ENCODE results near the gene LGI4.
"Not testable (repeated sequence)": the region's sequence is repeated elsewhere in the genome, so short reads cannot be mapped to it uniquely, and the experiment has no call there.

LGI4 gene

DNA sequence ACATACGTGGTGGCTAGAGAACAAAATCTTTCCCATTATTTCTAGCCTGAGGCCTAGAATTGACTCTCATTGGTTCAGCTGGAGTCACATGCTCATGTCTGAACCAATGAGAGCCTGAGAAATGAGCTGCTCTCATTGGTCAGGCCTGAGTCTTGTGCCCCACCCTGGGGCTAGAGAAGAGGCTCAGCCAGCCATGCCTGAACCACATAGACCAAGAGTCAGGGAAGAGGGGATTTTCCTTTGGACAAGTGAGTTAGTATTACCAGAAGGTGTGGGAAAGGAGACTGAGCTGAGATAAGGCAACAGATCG lies 26.5 kb upstream of the LGI4 start:
- in situ Hi-C loops (cut with MboI; ENCODE audit: low sequenced_read_pairs) = no loop called here

DNA sequence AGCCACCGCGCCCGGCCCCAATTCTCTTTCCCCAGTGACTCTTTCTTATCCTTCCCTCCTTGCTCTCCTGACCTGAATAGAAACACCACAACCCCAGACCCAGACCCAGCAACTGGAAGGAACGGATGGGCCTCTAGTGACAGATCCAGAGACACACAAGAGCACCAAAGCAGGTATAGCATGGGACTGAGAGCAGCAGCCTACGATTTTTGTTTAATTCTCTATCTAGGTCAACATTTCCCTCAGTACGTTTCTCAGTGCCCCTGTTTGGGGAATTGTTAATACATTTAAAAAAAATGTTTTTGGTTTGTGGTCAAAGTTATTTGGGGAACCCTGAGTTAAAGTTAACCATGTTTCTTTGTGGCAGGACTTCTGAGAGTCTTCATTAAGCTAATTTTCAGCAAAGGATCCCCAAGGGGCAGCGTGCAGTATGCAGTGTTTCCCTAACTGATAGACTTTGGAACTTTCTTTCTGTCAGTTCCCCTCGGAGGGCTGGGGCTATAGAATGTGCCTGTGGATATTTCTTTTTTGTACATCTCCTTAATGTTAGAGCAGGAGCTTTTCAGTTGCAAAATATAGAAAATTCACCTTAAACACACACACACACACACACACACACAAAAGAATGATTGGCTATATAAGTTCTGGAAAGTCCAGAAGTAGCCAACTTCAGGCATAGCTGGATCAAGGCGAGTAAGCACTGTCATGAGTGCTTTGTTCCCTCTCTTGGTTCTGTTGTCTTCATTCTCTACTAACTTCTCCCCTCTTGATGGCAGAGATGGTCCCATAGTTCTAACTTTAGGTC lies 26.0 kb upstream of the LGI4 start:
- in situ Hi-C loops (cut with MboI; ENCODE audit: low sequenced_read_pairs) = no loop called here

DNA sequence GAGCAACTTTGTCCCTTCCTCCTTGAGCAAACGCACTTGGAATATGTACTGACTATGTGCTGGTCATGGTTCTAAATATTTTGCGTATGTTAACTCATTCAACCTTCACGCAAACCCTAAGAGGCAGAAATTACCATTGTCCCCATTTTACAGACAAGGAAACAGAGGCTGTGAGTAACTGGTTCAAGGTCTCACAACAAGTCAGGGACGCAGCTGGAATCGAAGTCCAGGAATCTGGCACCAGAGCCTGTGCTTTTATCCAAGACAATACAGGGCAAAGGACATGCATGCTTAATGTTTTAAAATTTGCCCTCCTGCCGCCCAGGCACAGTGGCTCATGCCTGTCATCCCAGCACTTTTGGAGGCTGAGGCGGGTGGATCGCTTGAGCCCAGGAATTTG lies 24.7 kb upstream of the LGI4 start:
- in situ Hi-C loops (cut with MboI; ENCODE audit: low sequenced_read_pairs) = no loop called here

DNA sequence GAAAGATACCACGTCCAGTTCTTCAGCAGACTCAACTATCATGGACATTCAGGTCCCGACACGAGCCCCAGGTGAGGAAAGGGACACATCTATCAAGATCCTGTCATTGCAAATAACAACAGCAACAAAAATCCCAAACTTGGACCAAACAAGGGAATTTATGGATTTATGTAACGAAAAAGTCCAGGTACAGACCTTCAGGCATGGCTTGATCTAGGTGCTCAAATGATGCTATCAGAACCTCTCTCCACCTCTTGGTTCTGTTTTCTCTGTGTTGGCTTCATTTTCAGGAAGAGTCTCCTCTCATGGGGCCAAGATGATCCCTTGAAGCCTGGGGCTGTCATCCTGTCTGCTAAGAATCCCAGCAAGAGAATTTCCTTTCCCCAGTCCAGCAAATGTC lies 22.6 kb upstream of the LGI4 start:
- in situ Hi-C loops (cut with MboI; ENCODE audit: low sequenced_read_pairs) = no loop called here

DNA sequence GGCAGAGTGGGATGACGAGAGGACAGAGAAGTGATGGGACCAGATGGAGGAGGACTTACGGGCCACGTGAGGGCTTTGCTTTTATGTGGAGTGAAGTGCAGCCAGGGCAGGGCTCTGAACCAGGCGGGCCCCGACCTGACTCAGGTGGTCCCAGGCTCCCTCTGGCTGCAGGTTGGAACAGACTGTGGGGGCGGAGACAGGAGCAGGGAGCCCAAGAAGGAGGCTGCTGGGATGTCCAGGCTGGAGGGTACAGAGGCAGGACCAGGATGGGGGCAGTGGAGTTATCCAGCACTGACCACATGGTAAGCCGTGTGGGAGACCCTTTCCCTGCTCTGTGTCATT lies 21.8 kb upstream of the LGI4 start:
- in situ Hi-C loops (cut with MboI; ENCODE audit: low sequenced_read_pairs) = no loop called here

DNA sequence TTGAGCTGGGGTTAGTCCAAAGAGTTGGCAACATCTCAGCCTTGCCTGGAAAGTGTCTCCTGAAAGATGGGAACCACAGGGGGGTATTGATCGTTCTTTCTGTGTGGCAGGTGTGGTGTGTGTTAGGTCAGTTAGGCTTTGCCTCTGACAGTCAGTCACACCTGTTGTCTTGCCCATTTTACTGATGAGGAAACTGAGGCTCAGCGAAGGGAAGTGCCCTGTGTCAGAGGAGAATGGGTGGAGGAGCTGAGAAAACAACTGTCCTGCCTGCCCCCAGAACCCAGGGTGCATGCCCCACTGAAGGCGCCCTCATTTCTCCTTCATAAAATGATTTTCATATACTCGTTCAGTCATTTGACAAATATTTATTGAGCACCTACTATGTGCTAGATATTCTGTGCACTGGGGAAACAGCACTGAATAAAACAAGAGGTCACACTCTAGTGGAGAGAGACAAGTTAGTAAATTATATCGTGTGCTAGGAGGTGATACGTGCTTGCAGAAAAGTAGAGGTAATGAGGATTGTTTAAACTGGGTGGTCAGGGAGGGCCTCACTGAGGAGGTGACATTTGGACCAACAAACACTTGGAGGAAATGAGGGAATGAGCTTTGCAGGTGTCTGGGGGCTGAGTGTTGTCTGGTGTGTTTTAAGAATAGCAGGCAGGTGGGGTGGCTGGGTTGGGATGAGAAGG lies 21.3 kb upstream of the LGI4 start:
- in situ Hi-C loops (cut with MboI; ENCODE audit: low sequenced_read_pairs) = no loop called here

DNA sequence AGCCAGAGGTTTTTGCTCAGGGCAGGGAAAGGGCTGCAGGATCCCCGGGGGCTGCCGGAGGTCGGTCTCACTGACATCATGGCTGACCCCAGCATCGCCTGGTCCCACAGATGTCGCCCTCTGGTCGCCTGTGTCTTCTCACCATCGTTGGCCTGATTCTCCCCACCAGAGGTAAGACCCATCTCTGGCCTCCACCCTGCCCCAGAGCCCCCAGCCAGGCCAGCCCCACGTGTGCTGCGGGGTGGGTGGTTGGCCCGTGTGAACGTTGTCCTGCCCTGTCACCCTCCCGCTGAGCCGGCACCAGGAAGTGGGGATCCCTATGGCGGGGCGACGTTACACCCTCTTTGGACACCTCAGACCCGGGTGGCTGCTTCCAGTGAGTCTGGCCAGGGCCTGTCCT lies 20.6 kb upstream of the LGI4 start:
- in situ Hi-C loops (cut with MboI; ENCODE audit: low sequenced_read_pairs) = no loop called here

DNA sequence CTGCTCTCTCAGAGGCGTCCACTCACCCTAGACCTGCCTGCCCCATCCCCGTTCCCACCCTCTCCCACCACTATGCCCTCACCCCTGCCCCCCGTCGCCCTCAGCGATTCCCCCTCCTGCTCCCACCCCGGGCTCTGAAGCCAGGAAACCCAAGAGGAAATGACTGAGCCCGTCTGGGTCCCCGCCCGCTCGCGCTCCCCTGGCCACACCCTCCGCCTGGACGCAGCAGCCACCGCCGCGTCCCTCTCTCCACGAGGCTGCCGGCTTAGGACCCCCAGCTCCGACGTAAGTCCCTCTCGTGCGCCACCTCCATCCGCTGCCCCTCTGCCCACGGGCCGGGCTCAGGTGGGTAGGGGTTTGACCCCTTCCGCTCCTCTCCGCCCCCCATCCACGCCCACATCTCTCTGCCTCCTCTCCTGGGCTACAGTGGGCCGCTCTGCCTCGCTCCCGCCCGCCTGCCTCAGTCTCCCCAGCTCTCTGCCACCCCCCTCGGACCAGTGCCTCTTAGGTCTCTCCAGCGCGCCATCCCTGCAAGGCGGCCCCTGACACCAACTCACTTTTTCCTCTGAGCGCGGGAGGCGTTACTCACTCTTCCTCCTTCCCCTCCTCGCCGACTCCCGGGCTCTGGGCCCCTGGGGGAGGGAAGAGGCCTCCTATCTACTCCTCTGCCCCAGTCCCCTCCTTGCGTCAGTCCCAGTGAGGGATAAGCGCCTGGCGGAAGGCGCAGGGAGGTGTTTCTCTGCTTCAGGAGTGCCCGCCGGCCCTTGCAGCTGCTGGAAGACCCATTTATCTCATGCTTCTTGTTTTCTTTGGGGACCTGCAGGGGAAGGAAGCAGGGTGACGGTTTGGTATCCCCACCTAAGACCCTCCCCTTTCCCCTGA lies 19.9 kb upstream of the LGI4 start, which contains the start of gene FXYD5:
TSS of gene FXYD5 (plus strand) at position 211 of the 882 bp plus-strand sequence. CDS start 816 bp downstream, outside the sequence.
- in situ Hi-C loops (cut with MboI; ENCODE audit: low sequenced_read_pairs) = no loop called here

DNA sequence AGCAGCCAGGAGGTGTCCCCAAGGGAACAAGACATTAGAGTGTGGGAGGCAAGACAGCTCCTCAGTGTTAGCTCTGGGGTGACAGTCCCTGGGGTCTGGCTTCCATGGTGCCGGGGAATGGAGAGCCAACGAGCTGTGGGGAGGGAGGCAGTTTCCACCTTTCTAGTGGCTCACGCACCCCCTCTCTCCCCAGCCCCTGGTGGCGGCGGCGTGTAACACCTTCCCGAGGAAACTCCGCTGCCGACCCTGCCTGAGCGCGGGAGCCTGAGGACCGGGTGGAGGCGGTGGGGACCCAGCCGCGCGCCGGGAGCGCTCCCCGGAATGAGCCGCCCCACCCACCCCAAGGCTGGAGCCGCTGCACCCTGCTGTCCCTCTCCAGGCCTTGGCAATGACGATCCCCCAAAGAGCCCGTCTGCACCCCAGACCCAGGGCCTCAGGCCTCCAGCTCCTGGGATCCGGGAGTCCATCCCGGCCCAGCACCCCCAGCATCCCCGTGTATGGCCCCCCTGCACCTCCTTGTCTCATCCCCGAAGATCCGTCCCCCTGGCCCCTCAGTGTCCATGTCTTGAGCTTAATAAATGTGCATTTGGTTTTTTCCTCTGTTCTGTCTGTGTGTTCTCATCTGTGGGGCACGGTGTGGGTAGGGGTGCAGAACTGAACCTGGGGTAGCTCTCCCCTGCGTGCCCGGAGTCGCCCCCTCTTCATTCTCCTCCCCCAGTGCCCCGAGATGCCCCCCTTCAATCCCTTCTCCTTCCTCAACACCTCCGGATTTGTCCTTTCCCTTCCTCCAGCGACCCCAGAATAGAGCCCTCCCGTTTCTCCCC lies 19.1 kb upstream of the LGI4 start:
- in situ Hi-C loops (cut with MboI; ENCODE audit: low sequenced_read_pairs) = no loop called here

DNA sequence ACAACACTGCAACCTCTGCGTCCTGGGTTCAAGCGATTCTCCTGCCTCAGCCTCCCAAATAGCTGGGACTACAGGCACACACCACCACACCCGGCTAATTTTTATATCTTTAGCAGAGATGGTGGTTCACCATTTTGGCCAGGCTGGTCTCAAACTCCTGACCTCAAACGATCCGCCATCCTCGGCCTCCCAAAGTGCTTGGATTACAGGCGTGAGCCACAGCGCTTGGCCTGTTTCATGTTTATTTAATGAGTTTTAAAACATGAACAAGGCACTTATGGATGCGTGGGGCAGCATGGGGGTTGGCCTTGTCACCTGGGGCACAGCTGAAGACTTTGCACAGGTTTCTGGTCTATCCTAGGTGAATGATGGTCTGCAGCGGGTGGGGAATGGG lies 18.3 kb upstream of the LGI4 start:
- in situ Hi-C loops (cut with MboI; ENCODE audit: low sequenced_read_pairs) = not testable (repeated sequence)

DNA sequence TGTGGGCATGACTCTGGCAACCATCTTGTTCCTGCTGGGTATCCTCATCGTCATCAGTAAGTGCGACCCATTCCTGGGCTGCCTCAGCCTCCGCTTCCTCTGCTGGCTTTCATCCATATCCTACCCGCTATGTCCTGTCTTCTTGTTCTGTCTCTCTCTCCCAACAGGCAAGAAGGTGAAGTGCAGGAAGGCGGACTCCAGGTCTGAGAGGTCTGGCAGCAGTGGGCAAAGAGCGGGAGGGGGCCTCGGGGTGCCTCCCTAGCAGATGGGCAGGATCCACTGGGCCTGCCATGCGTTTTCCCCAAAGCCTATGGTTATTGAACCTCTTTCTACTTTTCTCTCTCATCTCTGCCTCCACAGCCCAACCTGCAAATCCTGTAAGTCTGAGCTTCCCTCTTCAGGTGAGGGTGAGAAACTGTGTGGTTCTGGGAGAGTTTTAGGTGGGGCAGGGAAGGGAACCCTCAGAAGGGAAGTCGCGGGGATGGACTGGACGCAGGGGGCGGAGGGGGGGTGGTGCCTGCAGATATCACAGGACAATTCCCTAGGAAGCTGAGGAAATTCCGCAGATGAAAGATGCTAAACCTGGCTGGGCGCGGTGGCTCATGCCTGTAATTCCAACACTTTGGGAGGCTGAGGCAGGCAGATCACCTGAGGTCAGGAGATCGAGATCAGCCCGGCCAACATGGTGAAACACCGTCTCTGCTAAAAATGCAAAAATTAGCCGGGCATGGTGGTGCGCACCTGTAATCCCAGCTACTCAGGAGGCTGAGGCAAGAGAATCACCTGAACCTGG lies 16.6 kb upstream of the LGI4 start:
- in situ Hi-C loops (cut with MboI; ENCODE audit: low sequenced_read_pairs) = no loop called here

DNA sequence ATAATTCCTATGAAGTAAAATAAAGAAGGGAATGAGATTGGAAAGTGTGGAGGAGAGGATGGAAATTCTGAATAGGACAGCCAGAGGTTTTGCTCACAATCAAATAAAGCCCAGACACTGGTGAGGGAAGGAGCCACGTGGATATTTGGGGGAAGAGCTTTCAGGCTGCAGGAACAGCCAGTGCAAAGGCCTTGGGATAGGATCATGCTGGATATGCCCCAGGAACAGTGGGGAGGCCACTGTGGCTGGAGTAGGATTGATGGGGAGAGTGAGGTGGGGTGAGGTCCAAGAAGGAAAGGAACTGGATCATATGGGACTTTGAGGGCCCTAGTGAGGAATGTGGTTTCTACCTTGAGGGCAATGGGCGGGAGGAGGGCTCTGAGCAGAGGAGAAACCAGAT lies 15.6 kb upstream of the LGI4 start:
- in situ Hi-C loops (cut with MboI; ENCODE audit: low sequenced_read_pairs) = no loop called here

DNA sequence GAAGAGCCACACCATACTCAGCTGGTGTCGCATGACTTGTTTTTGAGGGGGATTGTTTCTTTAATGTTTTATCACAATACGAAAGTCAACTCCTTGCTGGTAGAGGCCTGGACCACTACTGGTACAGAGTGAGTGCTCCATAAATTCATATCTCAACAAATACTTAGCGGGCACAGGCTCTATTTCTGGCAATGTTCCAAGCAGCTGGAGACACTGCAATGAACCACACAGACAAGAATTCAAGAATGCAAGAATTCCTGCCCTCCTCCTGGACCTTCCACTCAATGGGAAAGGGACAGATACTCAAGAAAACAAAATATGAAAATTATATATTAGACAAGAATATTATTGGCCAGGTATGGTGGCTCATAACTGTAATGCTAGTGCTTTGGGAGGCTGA lies 14.6 kb upstream of the LGI4 start:
- in situ Hi-C loops (cut with MboI; ENCODE audit: low sequenced_read_pairs) = no loop called here

DNA sequence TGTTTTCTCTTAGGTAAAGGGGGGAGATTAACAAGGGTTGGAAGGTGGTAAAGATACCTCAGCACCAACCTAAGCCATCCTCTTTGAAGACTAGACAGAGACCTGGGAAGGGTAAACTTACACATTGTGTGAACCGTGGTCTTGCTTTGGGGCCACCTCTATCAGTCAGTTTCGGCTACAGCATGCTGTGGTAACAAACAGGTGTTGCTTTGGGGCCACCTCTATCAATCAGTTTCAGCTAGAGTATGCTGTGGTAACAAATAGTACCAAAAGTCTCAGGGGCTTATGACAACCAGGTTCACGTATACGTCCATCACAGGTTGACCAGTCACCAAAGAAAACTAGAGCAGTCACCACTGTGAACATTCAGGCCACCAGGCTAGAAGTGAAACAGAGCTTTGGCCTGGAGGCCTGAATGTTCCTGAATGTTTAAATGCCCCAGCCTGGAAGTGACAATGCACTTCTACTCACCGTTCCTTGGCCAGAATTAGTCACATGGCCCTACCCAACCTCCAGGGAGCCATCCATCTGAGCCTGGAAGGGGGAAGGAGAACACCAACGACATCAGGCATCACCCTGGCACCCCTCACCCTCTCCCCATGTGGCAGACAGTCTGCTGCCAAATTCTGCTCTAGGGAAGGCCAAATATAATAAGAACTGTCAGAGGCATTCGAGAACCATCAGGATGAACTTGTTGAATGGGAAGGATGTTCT lies 12.0 kb upstream of the LGI4 start:
- in situ Hi-C loops (cut with MboI; ENCODE audit: low sequenced_read_pairs) = no loop called here

DNA sequence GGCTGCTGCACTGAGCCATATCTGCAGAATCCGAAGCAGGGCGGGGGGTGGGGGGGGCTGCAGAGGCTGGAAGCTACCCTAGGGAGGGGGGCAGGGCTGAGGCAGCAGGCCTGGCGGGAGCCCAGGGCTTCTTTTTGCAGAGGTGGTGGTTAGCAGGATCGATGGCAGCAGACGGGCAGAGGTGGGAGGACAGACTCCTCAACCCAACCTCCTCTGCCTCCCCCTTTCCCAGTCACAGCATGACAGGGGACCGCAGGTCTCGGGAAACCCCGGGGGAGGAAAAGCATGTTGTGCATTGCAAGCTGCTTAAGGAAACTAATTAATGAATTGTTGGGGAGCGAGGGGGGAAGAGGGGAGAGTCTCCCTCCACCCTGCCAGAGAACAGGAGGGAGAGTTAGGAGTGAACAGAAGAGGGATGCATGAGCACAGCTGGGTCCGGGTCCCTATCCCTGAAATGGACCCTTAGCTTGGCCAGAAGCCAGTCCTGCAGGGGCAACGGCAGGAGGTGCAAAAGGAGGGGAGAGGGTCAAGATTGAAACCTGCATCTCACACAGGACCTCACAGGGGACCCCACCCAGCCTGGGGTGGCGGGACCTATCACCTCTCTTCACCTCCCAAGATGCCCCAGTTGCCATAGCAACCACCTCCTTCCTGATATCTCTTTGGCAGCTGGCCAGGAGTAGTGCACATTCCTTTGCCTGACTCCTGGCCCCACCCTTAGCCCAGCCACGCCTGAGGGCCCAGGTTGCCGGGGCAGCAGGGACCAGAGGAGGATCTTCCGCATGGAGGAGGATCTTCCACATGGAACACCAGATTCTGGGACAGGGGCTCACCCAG lies 10.0 kb upstream of the LGI4 start:
- in situ Hi-C loops (cut with MboI; ENCODE audit: low sequenced_read_pairs) = no loop called here

DNA sequence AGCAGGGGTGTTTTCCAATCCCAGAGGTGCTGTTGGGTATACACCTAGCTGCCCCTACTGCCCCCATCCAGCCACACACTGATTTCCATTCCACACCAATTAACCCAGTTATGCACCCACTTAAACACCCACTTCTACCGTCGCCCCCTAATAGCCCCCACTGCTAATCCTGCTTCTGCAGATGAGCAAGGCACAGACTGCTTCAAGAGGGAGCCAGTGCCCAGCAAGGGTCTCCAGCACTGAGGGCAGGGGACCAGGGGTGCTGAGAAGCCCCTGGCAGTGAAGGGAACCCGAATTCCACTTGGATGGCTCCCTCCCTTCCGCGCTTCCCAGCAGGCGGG lies 9.4 kb upstream of the LGI4 start:
- in situ Hi-C loops (cut with MboI; ENCODE audit: low sequenced_read_pairs) = no loop called here

DNA sequence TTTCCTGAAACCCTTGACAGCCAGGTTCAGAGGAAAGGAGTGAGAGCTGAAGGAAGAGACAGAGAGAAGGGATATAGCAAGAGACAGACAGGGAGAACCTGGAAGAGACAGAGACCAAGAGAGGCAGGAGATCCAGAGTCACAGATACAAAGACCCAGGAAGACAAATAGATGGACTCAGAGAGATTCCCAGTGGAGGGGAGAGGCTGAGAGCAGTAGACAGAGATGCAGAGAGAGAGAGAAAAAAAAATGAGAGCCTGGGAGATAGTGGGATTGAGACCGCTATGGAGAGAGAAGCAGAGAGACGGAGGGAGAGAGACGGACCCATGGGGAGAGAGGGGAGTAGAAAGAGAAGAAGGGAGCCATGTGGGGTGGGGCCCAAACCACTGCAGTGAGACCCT lies 9.0 kb upstream of the LGI4 start:
- in situ Hi-C loops (cut with MboI; ENCODE audit: low sequenced_read_pairs) = no loop called here

DNA sequence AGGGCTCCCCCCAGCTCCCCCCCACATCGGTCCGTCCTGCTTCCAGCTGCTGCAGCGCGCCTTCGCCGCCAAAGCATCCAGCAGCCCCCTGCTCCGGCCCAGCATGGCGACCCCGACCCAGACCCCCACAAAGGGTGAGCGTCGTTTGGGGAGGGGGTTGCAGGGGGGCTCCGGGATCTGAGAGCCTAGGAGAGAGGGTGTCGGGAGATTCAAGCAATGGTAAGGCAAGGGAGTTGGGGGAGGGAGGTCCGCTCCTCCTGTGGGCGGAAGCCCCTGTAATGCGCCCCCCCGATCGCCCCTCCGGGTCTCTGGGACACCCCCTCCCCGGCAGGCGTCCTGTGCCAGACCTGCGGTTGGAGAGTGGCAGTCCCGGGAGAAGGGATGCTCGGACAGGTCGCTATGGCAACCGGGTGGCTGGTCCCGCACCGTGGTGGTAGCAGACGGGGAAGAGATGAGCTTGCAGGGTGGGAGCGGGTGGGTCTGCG lies 8.4 kb upstream of the LGI4 start, which contains the start of gene FXYD7:
TSS of gene FXYD7 (plus strand) at position 25 of the 485 bp plus-strand sequence. CDS start at position 104, 79 bp downstream.
- in situ Hi-C loops (cut with MboI; ENCODE audit: low sequenced_read_pairs) = no loop called here

Data from hTERT RPE-1 (cell line).